WTC11 (cell line): ENCODE data around the gene CBY3.

Source experiments
- CREM ChIP-seq: sonication (generic); formaldehyde crosslinking; IDR thresholded peaks from 2 replicates; pipeline ENCODE4 v1.8.1; 2022; ENCODE audit warnings: mild to moderate bottlenecking, missing genetic modification reagents, moderate library complexity
- CTCF ChIP-seq: fragments of 200-600 bp; IDR thresholded peaks from 2 replicates; pipeline ENCODE4 v1.8.0; 2022; ENCODE audit warnings: antibody characterized with exemption
- E2F1 ChIP-seq: sonication (generic); formaldehyde crosslinking; IDR thresholded peaks from 2 replicates; pipeline ENCODE4 v1.8.0; 2022; ENCODE audit warnings: mild to moderate bottlenecking, missing genetic modification reagents
- TP53 ChIP-seq: sonication (generic); formaldehyde crosslinking; IDR thresholded peaks from 2 replicates; pipeline ENCODE4 v1.8.1; 2023; ENCODE audit warnings: mild to moderate bottlenecking, missing genetic modification reagents
- USF1 ChIP-seq: sonication (generic); formaldehyde crosslinking; IDR thresholded peaks from 2 replicates; pipeline ENCODE4 v1.8.0; 2022; ENCODE audit warnings: mild to moderate bottlenecking, missing genetic modification reagents
- ZNF416 ChIP-seq: fragments of 250-450 bp; sonication (Bioruptor Pico); IDR thresholded peaks from 2 replicates; pipeline ENCODE4 v1.9.0; 2021; ENCODE audit warnings: mild to moderate bottlenecking, inconsistent platforms
- TF ChIP-seq, protein P1 (sequence below): fragments of 250-450 bp; sonication (Bioruptor Pico); IDR thresholded peaks from 2 replicates; pipeline ENCODE4 v1.9.0; 2021; ENCODE audit warnings: moderate library complexity, mild to moderate bottlenecking, inconsistent platforms, borderline replicate concordance
- TF ChIP-seq, protein P2 (sequence below): sonication (generic); formaldehyde crosslinking; IDR thresholded peaks from 2 replicates; pipeline ENCODE4 v1.8.1; 2023; ENCODE audit warnings: mild to moderate bottlenecking, missing genetic modification reagents, moderate library complexity
- TF ChIP-seq, protein P3 (sequence below): fragments of 250-450 bp; sonication (Bioruptor Pico); IDR thresholded peaks from 2 replicates; pipeline ENCODE4 v1.9.0; 2021; ENCODE audit warnings: mild to moderate bottlenecking

DNA sequence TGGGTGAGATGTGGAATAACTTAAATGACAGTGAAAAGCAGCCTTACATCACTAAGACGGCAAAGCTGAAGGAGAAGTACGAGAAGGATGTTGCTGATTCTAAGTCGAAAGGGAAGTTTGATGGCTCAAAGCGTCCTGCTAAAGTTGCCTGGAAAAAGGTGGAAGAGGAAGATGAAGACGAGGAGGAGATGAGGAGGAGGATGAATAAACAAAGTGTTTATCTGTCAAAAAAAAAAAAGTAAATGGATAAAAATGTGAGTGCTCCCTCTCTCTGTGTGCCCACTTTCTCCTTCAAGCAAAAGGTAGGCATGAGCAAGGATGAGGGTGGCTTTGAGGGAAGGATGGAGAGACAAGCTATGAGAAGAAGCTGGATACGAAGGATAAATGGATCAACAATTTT, 13.7 kb upstream of the CBY3 start:
- TF ChIP-seq USF1 (CRISPR knock-in tag) (no peak), CTCF (no peak), TP53 (CRISPR knock-in tag) (no peak), ZNF416 (CRISPR knock-in tag) (no peak), E2F1 (CRISPR knock-in tag) (no peak), CREM (CRISPR knock-in tag) (no peak)
- TF ChIP-seq, protein P1, sequence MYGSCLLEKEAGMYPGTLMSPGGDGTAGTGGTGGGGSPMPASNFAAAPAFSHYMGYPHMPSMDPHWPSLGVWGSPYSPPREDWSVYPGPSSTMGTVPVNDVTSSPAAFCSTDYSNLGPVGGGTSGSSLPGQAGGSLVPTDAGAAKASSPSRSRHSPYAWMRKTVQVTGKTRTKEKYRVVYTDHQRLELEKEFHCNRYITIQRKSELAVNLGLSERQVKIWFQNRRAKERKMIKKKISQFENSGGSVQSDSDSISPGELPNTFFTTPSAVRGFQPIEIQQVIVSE (CRISPR knock-in tag): no peak
- TF ChIP-seq, protein P2, sequence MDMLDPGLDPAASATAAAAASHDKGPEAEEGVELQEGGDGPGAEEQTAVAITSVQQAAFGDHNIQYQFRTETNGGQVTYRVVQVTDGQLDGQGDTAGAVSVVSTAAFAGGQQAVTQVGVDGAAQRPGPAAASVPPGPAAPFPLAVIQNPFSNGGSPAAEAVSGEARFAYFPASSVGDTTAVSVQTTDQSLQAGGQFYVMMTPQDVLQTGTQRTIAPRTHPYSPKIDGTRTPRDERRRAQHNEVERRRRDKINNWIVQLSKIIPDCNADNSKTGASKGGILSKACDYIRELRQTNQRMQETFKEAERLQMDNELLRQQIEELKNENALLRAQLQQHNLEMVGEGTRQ (CRISPR knock-in tag): no peak
- TF ChIP-seq, protein P3, sequence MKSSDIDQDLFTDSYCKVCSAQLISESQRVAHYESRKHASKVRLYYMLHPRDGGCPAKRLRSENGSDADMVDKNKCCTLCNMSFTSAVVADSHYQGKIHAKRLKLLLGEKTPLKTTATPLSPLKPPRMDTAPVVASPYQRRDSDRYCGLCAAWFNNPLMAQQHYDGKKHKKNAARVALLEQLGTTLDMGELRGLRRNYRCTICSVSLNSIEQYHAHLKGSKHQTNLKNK: no peak
